ENCODE results near the gene IL12RB1. TPM values are rescaled to one million over a fixed set of nuclear protein-coding genes. Genes with fewer than 3 reads are reported as not detected.
"Not testable (repeated sequence)": the region's sequence is repeated elsewhere in the genome, so short reads cannot be mapped to it uniquely, and the experiment has no call there.

The IL12RB1 gene
- total and polyA plus RNA-seq, 2 donors = 0.63 to 1.1 TPM

DNA sequence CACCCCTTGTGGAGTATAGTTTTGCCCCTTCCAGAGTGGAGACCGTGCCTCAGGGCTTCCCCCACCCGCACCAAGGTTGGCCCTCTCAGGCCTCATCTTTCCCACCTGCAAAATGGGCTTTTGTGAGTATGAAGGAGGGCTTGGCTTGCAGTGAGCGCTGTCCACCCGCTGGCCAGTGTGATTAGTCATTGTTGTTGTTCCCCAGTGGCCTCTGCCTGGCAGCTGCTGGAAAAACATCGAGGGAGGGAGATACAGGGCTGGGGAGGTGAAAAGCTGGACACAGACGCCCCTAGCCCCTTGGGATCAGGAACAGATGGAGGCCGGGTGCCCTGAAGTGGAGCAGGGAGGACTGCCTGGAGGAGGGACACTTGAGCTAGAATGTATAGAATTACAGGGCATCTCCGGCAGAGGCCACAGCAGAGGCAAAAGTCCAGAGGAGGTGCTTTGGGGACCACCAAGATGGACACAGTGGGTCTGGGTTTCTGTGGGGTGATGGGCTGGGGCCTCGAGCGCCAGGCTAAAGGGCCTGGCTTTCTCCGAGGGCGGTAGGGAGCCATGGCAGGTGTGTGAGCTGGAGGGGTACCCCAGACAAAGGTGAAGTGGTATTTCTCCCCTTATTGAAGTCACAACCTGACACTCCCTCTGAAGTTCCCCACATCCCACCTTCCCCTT lies 3.9 kb upstream of the IL12RB1 start:
- no peaks in the 10 kb centered on the region for H3K36me3 ChIP-seq (ENCODE audit: insufficient read depth)
- DNase-seq (ENCODE audit: extremely low spot score) = no peak
- H3K4me1 ChIP-seq (ENCODE audit: insufficient read depth) = no peaks in the 10 kb centered on the region
- no peak overlapping the region for H3K4me3 ChIP-seq (ENCODE audit: low read depth, low read length)
- no peak overlapping the region for H3K27ac ChIP-seq (ENCODE audit: low read depth)
- 80% methylated on average over 12 of the region's 12 CpGs for WGBS

DNA sequence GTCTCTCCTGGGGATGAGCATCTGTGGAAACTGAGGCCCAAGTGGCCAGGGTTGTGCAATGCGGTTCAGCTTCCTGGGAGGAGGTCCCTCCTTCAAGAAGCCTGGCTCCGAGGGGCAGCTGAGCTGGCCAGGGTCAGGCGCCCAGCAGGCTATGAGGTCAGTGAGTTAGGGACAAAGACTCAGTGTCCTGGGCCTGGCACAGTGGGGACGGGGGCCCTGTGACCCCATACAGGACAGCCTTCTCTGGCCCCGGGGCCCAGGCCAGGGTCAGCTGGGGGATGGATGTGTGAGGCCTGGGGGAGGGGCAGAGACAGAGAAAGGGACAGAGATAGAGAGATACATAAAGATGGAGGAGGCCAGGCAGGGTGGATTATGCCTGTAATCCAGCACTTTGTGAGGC lies 3.0 kb upstream of the IL12RB1 start:
- Histone ChIP-seq H3K4me3 (ENCODE audit: low read depth, low read length) (no peak overlapping the region), H3K27ac (ENCODE audit: low read depth) (no peak overlapping the region), H3K36me3 (ENCODE audit: insufficient read depth) (no peaks in the 10 kb centered on the region), H3K4me1 (ENCODE audit: insufficient read depth) (no peaks in the 10 kb centered on the region)
- WGBS = 80% methylated on average over 5 of the region's 5 CpGs
- DNase-seq (ENCODE audit: extremely low spot score) = no peak

DNA sequence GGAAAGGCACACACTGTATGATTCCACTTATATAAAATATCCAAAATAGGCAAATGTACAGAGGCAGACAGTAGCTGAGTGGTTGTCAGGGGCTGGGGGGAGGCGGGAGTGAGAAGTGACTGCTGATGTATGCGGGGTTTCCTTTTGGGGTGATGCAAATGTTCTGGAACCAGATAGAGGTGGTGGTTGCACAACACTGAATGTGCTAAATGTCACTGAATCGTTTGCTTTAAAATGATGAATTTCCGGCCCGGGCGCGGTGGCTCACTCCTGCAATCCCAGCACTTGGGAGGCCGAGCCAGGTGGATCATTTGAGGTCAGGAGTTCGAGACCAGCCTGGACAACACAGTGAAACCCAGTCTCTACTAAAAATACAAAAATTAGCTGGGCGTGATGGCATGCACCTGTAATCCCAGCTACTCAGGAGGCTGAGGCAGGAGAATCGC lies 2.4 kb upstream of the IL12RB1 start:
- not testable (repeated sequence) for H3K36me3 ChIP-seq (ENCODE audit: insufficient read depth); H3K4me3 ChIP-seq (ENCODE audit: low read depth, low read length); H3K4me1 ChIP-seq (ENCODE audit: insufficient read depth); H3K27ac ChIP-seq (ENCODE audit: low read depth); DNase-seq (ENCODE audit: extremely low spot score)
- 71% methylated on average over 11 of the region's 11 CpGs for WGBS

DNA sequence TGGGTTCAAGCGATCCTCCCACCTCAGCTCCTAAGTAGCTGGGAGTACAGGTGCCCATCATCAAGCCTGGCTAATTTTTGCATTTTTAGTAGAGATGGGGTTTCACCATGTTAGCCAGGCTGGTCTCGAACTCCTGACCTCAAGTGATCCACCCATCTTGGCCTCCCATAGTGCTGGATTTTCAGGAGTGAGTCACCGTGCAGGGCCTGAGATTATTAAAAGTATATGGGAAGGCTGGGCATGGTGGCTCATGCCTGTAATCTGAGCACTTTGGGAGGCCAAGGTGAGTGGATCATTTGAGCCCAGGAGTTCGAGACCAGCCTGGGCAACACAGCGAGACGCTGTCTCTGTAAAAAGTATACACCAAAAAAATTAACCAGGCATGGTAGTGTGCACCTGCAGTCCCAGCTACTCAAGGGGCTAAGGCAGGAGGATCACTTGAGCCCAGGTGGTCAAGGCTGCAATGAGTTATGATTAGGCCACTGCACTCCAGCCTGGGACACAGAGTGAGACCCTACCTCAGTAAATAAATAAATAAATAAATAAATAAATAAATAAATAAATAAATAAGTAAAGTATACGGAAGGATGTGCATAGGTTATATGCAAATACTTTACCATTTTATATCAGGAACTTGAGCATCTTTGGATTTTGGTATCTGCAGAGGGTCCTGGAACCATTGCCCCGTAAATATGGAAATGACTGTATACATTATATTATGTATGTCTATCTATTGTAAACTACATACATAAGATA lies 854 bp downstream of the IL12RB1 start:
- Histone ChIP-seq H3K4me3 (ENCODE audit: low read depth, low read length) (no peak overlapping the region), H3K36me3 (ENCODE audit: insufficient read depth) (no peaks in the 10 kb centered on the region), H3K27ac (ENCODE audit: low read depth) (no peak overlapping the region), H3K4me1 (ENCODE audit: insufficient read depth) (no peaks in the 10 kb centered on the region)
- WGBS = 82% methylated on average over 8 of the region's 8 CpGs
- DNase-seq (ENCODE audit: extremely low spot score) = no peak

DNA sequence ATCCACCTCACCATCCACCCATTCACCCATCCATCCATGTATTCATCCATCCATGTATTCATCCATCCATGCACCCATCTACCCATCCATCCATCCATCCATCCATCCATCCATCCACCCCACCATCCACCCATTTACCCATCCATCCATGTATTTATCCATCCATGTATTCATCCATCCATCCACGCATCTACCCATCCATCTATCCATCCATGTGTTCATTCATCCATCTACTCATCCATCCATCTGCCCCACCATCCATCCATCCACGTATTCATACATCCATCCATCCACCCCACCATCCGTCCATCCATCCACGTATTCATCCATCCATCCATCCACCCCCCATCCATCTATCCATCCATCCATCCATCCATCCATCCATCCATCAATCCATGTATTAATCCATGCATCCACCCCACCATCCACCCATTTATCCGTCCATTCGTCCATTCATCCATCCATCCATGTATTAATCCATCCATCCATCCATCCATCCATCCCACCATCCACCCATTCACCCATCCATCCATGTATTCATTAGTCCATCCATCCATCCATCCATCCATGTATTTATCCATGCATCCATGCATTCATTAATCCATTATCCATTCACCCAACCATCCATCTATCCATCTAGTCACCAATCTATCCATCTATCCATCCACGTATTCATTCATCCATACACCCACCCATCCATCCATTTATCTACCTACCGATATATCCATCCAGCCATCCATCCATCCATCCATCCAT lies 2.6 kb downstream of the IL12RB1 start:
- WGBS = 76% methylated on average over 8 of the region's 8 CpGs
- no peak for DNase-seq (ENCODE audit: extremely low spot score)
- no peaks in the 10 kb centered on the region for H3K4me1 ChIP-seq (ENCODE audit: insufficient read depth)
- no peaks in the 10 kb centered on the region for H3K36me3 ChIP-seq (ENCODE audit: insufficient read depth)
- H3K4me3 ChIP-seq (ENCODE audit: low read depth, low read length) = no peak overlapping the region
- H3K27ac ChIP-seq (ENCODE audit: low read depth) = no peak overlapping the region

DNA sequence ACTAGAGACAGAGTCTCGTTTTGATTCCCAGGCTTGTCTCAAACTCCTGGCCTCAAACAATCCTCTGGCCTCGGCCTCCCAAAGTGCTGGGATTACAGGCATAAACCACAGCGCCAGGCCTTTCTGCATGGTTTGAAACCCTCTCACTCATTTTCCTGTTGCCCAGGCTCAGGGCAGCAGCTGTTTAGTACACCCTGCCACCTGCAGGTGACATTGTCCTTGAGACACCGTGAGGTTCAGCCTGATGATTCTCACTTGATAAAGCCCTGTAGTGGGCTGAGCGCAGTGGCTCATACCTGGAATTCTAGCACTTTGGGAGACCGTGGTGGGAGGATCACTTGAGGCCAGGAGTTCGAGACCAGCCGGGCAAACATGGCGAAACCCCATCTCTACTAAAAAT lies 12.5 kb downstream of the IL12RB1 start:
- Histone ChIP-seq H3K4me1 (ENCODE audit: insufficient read depth) (no peaks in the 10 kb centered on the region), H3K27ac (ENCODE audit: low read depth) (no peak overlapping the region), H3K36me3 (ENCODE audit: insufficient read depth) (no peaks in the 10 kb centered on the region), H3K4me3 (ENCODE audit: low read depth, low read length) (no peak overlapping the region)
- no peak for DNase-seq (ENCODE audit: extremely low spot score)
- WGBS = 72% methylated on average over 9 of the region's 9 CpGs

DNA sequence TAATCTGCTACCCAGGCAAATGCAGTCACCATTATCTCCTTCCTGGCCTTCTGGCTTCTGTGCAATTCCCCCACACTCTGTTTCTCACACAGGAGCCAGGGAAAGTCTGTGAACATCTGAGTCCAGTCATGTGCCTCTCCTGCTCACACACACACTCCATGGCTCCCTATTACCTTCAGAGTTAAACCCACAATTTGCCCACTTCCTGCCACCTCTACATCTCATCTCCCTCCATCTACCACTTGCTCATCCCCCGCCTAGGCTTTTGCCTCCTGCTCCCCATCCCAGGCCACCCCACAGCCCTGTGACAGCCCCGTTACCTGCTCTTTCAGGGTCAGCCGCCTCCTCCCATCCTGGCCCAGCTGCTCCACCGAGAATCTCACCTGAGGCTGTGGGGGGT lies 13.5 kb downstream of the IL12RB1 start:
- Histone ChIP-seq H3K36me3 (ENCODE audit: insufficient read depth) (no peaks in the 10 kb centered on the region), H3K4me3 (ENCODE audit: low read depth, low read length) (no peak overlapping the region), H3K27ac (ENCODE audit: low read depth) (no peak overlapping the region), H3K4me1 (ENCODE audit: insufficient read depth) (no peaks in the 10 kb centered on the region)
- DNase-seq (ENCODE audit: extremely low spot score) = no peak
- 68% methylated on average over 4 of the region's 4 CpGs for WGBS

DNA sequence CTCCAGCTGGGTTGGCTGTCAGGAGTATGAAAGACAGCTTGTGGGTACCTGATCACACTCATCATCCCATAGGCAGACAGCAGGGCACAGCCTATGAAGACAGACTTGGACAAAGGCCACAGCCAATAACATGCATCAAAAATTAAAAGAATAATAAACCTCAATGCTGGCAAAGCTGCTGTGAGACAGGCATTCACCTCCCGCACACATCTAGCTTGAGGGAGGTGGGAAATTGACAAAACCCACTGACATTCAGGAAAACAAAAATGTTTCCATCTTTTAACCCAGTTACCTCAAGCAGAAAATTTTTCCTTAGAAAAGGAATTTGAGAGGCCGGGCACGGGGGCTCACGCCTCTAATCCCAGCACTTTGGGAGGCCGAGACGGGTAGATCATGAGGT lies 14.4 kb downstream of the IL12RB1 start:
- no peak for DNase-seq (ENCODE audit: extremely low spot score)
- WGBS = 83% methylated on average over 6 of the region's 6 CpGs
- H3K36me3 ChIP-seq (ENCODE audit: insufficient read depth) = no peaks in the 10 kb centered on the region
- H3K4me3 ChIP-seq (ENCODE audit: low read depth, low read length) = no peak overlapping the region
- no peak overlapping the region for H3K27ac ChIP-seq (ENCODE audit: low read depth)
- H3K4me1 ChIP-seq (ENCODE audit: insufficient read depth) = no peaks in the 10 kb centered on the region

DNA sequence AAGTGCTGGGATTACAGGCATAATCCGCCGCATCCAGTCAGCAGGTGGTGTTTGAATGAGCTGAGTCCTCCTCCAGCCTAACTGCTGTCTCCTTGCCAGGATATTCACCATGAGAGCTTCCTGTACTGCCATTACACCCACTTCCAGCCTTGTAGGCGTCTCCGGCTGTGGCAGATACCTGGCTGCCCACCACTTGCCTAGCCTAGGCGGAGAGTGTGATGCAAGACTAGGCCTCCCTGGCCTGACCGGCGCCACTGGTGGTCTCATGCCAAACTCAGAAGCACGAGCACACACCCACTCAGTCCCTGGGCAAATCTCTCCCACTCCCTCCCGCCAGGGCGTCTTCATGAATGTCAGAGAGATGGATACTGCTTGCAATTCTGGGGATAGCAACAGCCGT lies 16.6 kb downstream of the IL12RB1 start:
- WGBS = 66% methylated on average over 11 of the region's 11 CpGs

DNA sequence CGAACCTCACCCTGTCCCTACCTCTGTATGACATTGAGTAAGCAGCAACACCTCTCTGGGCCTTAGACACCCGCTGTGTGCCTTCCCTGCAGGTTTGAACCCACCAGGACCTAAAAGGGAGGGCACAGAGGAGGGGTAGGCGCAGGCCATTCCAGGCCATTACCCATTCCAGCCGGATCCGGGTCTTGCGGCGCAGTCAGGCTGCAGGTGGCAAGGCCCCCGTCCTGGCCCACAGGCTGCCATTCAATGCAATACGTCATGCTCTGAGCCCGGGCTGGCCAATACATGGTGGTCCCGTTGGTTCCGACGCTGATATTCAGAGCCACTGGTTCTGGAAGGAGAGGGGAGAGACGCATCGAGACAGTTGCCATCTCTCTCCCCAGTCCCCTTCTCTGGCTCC lies 17.4 kb downstream of the IL12RB1 start:
- H3K4me1 ChIP-seq (ENCODE audit: insufficient read depth) = no peaks in the 10 kb centered on the region
- no peaks in the 10 kb centered on the region for H3K36me3 ChIP-seq (ENCODE audit: insufficient read depth)
- WGBS = 85% methylated on average over 15 of the region's 15 CpGs
- no peak for DNase-seq (ENCODE audit: extremely low spot score)
- no peak overlapping the region for H3K27ac ChIP-seq (ENCODE audit: low read depth)
- no peak overlapping the region for H3K4me3 ChIP-seq (ENCODE audit: low read depth, low read length)

More for the DNA sequence above, 16.6 kb downstream of the IL12RB1 start:
- Histone ChIP-seq H3K27ac (ENCODE audit: low read depth) (no peak overlapping the region), H3K4me3 (ENCODE audit: low read depth, low read length) (no peak overlapping the region), H3K4me1 (ENCODE audit: insufficient read depth) (no peaks in the 10 kb centered on the region), H3K36me3 (ENCODE audit: insufficient read depth) (no peaks in the 10 kb centered on the region)
- DNase-seq (ENCODE audit: extremely low spot score) = no peak

DNA sequence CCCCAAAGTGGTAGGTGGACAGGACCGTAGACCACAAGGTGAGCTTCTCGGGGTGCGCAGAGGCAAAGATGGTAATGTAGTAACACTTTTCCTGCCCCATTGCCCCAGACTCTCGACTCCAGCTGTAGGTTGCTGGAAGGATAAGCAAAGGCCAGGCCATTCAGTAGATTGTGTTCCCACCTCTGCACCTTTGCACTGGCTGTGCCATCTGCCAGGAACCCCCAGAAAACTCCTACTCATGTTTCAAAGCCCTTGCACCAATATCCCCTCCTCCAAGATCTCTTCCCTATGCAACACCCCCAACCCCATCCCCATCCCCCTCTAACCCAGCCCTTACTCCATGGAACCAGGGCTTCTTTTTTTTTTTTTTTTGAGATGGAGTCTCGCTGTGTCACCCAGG lies 18.3 kb downstream of the IL12RB1 start:
- no peak overlapping the region for H3K27ac ChIP-seq (ENCODE audit: low read depth)
- 94% methylated on average over 5 of the region's 5 CpGs for WGBS
- DNase-seq (ENCODE audit: extremely low spot score) = no peak
- no peaks in the 10 kb centered on the region for H3K36me3 ChIP-seq (ENCODE audit: insufficient read depth)
- H3K4me3 ChIP-seq (ENCODE audit: low read depth, low read length) = no peak overlapping the region
- H3K4me1 ChIP-seq (ENCODE audit: insufficient read depth) = no peaks in the 10 kb centered on the region

DNA sequence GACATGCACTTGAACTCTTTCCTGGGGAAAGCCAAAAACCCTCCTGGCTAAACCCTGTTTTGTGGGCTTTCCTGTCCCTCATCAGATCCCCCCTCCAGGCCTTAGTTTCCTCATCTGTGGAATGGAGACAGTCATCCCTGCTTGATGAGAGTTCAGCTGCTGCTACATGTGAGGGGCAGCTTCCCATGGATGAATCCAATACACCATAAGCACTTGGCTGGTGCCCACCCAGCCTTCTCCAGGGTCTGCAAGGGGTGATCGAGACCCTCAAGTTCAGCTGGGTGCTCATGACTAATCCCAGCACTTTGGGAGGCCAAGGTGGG lies 21.6 kb downstream of the IL12RB1 start:
- WGBS = 89% methylated on average over 1 of the region's 1 CpG

DNA sequence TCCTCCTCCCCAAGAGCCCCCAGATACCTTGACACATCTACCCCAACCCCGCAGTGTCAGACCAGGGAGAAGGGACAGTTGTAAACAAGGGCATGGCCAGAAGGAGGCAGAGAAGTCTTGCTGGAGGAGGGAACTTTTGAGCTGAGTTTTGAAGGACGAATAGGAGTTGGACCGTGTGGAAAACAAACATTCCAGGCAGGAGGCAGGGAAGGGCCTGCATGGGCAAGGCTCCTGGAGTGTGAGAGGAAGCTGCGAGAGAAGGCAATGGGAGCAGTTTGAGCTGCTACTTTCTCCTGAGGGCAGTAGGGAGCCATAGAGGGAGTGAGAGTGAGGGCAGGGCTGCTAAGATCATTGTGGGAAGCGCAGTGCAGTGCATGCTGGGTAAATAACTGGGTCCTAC lies 23.3 kb downstream of the IL12RB1 start:
- Histone ChIP-seq H3K27ac (ENCODE audit: low read depth) (no peak overlapping the region), H3K36me3 (ENCODE audit: insufficient read depth) (no peaks in the 10 kb centered on the region), H3K4me3 (ENCODE audit: low read depth, low read length) (no peak overlapping the region), H3K4me1 (ENCODE audit: insufficient read depth) (no peaks in the 10 kb centered on the region)
- WGBS = 79% methylated on average over 5 of the region's 5 CpGs
- no peak for DNase-seq (ENCODE audit: extremely low spot score)

More for the DNA sequence above, 21.6 kb downstream of the IL12RB1 start:
- H3K4me3 ChIP-seq (ENCODE audit: low read depth, low read length) = no peak overlapping the region
- H3K36me3 ChIP-seq (ENCODE audit: insufficient read depth) = no peaks in the 10 kb centered on the region
- H3K4me1 ChIP-seq (ENCODE audit: insufficient read depth) = no peaks in the 10 kb centered on the region
- DNase-seq (ENCODE audit: extremely low spot score) = no peak
- H3K27ac ChIP-seq (ENCODE audit: low read depth) = no peak overlapping the region

DNA sequence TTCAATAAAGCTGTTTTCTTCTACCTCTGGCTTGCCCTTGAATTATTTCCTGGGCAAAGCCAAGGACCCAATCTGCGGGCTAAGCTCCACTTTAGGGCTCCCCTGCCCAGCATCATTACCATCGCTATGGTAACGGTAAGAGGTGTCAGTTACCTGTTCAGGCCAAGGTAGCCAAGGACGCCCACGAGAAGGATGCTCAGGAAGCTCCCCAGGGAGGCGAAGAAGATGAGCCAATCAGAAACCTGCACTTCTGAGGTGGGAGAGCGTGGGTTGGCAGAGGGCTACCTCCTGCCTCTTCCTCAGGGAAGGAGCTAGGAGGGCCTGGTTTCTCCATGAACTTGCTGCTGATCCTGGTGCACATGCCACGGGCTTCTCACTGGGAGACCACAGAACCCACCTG lies 24.7 kb downstream of the IL12RB1 start:
- Histone ChIP-seq H3K4me3 (ENCODE audit: low read depth, low read length) (no peak overlapping the region), H3K36me3 (ENCODE audit: insufficient read depth) (no peaks in the 10 kb centered on the region), H3K4me1 (ENCODE audit: insufficient read depth) (no peaks in the 10 kb centered on the region), H3K27ac (ENCODE audit: low read depth) (no peak overlapping the region)
- DNase-seq (ENCODE audit: extremely low spot score) = no peak
- WGBS = 47% methylated on average over 8 of the region's 8 CpGs

Data from urinary bladder (tissue), 4 donors.